HG03571 (cell line): ENCODE results near the gene RSRC1.
"Not testable (repeated sequence)": the region's sequence is repeated elsewhere in the genome, so short reads cannot be mapped to it uniquely, and the experiment has no call there.

Source experiments
- ATAC-seq: cut with Tn5 transposase; IDR thresholded peaks from one replicate; pipeline ENCODE4 v1.9.1; 2021; ENCODE audit not compliant: unreplicated experiment

The RSRC1 gene, protein sequence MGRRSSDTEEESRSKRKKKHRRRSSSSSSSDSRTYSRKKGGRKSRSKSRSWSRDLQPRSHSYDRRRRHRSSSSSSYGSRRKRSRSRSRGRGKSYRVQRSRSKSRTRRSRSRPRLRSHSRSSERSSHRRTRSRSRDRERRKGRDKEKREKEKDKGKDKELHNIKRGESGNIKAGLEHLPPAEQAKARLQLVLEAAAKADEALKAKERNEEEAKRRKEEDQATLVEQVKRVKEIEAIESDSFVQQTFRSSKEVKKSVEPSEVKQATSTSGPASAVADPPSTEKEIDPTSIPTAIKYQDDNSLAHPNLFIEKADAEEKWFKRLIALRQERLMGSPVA

DNA sequence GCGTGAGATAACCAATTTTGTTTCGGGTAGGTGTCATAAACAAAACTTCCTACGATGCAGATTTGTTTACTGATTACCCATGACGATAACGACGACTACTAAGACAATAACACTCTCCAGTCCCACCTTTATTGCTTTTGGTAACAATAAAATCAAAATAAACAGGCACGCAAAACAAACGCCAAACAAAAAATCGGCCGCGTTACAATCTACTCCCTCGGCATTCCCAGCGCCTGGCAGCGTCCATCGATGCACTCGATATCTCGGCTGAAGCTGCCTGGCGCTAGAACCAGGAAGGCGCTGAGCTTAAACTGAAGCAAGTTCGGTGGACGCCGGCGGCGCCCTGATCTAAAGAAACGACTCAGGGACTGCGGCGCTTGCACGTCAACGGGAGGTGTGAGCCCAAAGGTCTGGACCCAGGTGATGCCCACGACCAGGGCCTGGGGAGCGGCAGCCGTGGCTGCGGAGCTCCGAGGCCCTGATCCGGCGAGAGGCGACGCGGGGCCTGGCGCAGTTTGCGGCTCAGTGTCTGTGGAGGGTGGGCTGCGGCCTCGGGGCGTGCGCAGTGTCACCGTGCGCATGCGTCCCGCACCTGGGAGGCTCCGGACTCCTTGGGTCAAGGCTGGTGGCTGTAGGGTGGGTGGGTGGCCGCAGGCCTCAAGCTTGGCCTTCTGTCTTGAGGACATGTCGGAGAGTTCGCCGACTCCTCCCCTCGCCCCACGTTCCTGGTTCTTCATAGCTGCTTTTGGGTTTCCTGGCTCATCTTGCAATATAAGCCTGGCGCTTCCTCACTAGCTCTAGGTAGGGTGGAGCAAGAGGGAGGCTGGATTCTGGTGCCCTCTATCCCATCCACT is at the start of gene RSRC1:
RSRC1 (plus strand) TSS at position 286 of the 854 bp plus-strand sequence. CDS start 12,016 bp downstream, outside the sequence.
- peak; percentile 82 for ATAC-seq

DNA sequence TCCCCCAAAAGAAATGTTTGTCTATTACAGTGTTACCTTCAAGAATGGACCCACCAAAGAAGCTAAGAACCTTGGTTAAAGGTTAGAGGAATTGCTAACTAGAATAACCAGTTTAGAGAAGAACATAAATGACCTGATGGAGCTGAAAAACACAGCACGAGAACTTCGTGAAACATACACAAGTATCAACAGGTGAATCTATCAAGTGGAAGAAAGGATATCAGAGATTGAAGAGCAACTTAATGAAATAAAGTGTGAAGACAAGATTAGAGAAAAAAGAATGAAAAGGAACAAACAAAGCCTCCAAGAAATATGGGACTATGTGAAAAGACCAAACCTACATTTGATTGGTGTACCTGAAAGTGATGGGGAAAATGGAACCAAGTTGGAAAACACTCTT is 44.3 kb upstream of the RSRC1 start:
- ATAC-seq: not testable (repeated sequence)

DNA sequence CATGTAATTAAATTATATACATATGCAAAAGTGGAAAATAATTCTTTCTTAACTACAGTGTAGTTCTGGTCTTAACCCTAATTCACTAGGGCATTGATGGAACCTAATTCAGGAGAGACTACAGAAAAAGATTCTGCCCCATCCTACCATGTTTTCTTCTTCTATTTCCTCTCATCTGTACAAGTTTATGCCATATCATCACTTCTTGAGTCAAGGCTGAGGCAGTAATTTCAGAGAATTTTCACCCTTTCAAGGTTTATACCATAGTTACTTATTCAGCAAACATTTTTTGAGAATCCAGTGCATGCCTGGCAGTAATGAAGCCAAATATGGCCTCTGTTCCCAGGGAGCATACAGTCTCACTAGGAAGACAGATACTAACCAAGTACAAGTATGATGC is 37.1 kb upstream of the RSRC1 start:
- no peak for ATAC-seq

DNA sequence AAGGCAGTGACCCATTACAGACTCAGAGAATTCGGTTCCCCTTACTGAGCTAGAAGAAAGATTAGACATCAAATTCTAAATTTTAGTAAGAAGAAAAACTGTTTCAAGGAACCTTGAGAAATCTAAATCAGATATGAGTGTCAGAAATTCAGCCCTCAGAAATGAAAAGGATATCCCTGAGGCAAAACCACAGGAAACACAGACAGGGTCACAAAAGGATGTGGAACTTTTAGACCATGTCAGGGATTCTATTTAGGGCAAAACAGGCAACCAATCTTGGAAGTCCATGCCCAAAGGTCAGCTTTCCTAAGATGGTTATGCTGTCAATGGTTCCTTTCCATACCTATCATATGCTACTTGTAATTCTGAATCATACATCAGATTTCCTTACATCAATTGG is 35.3 kb upstream of the RSRC1 start:
- ATAC-seq: no peak

DNA sequence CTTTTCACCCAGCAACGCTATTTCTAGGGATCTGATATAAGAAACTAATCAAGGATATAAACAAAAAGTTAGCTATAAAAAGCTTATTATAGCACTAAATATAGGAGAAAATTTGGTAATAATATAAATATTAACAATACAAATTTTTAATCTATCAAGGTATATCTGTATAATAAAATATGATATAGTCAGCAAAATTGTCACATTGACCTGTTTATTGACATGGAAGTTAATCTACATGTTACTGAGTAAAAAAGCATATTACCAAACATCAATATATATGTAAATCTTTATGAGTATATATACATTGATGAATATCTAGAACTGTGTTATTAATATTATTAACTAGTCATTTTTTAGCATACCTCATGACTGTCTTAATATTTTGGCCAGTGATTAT is 30.3 kb upstream of the RSRC1 start:
- ATAC-seq: no peak

DNA sequence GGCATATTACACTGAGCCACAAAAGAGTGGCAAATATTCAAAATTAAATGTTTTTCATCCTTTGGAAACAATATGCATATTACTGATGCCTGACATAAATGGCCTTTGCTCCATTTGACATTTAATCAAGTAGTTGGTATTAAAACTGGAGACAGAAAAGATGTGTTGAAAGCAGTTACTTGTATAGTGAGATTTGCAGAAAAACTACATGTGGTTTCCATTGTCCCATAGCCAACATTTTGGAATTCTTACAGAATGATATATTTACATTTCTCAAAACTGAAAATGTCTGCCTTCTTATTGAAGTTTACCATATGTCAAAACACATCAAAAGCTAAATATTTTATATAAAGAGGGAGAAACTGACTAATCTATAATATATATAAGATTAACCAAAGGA is 25.2 kb upstream of the RSRC1 start:
- no peak for ATAC-seq

DNA sequence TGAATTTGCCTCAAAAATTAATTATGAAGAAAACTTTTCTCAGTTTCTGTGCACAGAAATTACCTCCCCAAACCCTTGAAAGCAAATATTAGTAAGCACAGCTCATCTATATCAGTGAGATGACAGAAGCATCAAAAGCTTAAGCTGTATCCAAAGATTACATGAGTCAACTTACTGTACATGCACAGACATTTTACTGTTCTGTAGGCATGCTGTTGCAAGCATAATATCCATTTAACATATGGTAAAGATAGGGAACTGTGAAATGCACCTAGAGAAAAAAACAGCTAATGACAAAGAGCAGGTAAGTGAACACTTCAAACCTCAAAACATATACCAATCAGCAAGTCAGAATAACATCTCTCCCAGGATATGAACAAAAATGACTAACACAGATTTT is 24.5 kb upstream of the RSRC1 start:
- ATAC-seq: no peak

DNA sequence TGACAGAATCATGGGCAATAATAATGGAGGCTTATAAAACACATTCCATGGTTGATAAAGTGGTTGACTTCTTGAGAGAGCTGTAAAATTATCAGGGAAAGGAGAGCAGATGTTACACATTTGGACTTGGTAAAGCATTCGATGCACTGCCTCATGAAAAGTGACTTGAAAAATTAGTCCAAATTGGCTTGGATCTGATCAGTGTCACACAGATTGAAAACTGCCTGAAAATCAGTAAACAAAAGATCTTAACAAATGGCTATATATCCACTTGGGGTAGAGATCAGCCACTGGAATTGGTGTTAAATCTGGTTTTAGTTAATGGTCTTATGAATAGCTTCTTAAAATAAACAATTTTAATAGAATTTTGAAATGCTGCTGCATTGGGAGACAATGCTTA is 24.0 kb upstream of the RSRC1 start:
- ATAC-seq: no peak

DNA sequence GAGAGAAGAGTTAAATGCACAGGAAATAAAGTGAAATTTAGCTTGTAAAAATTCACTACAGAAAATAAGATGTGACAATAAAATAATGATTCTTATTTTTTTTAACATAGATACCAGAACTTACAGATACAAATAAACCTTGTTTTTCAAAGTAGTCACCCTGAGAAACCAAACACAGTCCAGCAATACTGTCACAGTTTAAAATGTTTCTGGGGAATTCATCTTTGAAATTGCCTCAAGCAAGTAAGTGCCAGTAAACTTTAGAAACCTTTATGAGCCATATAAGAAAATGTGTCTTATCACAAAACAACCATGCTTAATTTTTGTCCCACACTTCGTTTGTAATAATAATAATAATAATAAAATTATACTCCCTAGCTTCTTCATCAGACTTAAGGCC is 23.5 kb upstream of the RSRC1 start:
- ATAC-seq: no peak

DNA sequence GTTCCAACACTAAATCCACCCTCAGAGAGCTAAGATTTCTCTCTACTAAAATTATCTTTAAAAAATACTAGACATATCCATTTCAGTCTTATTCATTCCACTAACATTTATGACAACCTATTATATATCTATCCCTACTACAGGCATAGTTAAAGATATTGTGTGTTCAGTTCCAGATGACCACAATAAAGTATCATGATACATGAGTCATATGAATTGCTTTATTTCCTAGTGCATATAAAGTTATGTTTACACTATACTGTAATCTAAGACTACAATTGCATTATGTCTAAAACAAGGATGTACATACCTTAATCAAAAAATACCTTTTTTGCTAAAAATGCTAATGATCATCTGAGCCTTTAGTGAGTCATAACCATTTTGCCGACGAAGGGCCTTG is 23.1 kb upstream of the RSRC1 start:
- ATAC-seq: no peak

DNA sequence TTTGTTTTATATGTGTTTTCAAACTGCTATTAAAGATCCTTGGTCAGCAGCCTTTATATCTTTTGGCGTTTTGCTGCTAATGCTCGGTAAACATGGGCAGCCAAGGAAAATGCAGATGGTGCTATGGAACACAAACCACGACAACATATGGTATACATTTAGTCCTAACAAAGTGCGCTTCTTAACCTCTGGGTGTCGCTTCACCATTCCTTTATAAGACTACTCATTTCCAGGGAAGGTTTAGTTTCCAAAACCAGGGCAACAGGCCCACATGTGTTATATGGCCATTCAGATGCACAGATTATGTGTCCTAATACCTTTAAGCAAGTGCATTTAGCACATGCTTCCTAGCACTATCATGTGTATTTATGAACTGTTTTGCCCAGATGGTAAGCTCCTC is 18.4 kb upstream of the RSRC1 start:
- no peak for ATAC-seq

DNA sequence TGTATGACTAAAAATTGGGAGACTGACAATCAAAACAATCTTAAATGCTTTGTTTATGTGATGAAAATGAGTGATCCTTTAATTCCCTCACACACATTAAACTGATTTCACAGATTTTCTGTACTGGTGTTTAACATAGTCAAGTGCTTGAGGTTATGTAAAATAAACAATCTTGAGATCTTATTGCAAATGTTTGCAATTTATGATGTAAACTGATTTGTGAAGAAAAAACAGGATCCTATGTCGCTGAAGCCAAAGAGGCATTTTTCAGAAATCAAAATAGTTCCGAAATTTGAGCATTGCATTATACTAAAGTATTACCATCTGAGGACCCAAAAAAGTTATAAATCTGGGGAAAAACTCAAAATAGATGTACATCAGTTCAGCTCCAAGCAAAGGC is 16.4 kb upstream of the RSRC1 start:
- no peak for ATAC-seq

DNA sequence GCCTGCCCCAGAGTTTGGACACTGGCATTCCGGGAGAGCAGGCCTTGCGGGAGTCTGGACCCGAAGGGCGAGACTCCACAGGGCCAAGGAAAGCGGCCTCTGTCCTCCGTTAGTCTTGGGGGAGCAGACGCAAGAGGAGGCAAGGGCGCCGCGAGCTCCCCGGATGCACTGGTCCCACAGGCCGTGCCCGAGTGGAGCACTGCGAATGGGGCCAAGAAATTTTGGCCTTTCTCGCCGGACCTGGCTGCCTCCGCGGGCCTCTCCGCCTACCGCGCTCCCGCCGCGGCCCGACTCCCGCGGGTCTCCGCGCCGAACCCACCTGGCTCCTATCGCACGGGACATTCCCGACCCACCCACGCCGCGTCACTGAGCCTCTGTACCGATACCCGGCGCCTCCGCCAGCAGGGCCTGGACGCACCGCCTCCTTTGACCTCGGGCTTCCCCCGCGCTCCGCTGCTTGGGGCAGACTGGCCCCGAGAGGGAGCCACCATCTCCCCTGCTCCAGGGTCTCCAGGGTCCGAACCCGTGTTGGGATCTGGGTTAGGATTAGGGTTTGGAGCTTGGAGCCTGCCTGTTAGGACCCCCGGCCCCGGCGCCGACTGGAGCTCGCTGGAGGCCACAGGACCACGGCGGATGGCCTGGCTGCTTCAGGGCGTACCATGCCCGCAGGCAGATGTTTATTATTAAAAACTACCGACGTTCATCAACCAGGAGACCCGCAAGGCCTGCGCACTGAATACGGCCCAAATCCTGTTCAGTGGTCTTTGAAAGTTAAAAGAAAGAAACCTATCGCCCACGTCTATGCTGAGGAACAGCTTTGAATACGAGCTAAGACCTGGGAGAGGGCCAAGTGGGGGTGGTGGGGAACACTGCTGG is 15.4 kb upstream of the RSRC1 start:
- ATAC-seq: peak; percentile 46

DNA sequence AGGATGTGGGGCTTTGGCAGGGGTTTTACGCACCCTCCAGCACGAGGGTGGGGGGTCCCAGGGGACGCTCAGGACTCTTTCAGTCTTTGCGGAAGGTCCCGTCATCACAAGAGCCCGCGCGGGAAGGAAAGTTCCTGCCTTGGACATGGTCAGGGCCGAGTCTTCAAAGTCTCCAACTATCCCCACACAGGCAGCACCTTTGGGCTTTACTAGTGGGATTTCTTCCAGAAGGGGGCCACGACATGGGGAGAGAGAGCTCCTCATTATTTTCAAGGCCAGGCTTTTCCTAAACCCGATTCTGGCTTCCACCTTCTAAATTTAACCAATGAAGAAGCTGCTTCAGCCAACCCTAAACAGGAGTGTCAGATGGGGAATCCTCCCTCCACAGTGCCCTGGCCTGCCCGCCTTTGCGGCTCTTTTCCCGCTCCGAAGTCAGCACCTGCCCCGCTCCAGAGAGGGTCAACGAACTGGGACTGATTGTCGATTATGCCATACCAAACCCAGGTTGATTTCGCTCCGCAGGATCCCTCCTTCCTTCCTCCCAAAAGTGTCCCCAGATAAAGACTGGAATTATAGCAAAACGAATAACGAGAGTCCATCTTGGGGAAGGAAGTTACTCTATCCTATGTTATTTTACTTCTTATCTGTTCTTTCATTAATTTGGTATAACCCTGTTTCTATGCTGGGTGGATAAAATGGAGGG is 14.6 kb upstream of the RSRC1 start:
- peak; percentile 27 for ATAC-seq

DNA sequence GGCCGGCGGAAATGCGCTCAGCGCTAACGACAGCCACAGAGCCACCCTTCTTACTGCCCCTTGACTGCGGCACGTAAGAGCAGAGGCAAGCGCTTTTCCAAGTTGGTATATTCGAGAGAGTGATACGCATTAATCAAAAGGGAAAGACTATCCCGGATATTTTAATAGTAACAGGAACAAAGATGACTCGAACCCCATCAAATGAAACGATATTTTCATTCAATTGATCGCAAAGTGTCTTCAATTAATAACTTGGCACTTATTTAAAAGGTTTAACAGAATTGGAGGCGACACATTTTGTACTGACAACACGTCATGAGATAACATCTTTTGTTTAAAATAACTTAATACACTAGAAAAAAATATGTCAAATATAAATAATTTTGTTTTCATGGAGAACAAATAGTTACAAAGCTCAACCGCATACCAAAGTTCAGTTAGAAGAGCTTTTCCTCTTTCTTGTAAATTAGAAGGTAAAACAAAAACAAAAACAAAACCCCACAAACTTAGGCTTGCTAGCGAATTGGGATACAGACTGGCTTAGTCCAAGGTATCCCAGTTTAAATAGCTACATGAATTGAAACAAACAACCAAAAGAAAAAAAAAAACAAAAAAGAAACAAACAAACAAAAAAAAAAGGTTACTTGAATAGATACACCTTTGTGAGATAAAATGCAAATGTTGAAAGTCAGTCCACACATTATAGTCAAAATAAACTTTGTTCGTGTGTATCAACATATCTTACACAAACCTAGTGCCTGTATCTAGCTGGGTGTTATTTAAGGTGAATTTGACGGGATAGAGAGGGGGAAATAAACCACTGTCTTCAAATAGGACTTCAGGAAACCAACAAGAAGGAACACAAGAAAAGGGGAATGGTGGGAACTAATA is 13.8 kb upstream of the RSRC1 start:
- no peak for ATAC-seq

DNA sequence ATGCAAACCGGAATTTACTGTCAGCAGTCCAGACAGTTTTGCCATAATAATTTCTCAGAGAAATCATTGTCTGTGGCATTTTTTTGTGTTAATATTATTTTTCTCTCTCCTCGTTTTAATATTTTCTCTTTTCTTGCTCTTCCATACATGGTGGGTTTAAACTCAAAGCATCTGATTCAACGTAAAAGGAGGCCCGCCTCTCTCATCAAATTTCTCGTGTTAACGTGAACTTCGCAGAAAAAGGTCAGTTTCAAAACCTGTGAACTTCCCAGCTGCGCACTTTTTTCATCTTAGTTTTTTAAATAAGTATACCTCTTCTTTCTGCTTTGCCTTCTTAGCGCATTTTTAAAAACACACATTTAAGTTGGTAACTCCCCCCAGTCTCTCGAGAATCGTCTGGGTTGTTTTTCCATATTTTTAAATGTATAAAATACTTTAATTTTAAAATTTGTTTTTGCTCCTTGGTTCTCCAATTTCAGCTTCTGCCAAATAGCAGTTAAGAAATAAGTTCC is 12.8 kb upstream of the RSRC1 start:
- ATAC-seq: no peak

DNA sequence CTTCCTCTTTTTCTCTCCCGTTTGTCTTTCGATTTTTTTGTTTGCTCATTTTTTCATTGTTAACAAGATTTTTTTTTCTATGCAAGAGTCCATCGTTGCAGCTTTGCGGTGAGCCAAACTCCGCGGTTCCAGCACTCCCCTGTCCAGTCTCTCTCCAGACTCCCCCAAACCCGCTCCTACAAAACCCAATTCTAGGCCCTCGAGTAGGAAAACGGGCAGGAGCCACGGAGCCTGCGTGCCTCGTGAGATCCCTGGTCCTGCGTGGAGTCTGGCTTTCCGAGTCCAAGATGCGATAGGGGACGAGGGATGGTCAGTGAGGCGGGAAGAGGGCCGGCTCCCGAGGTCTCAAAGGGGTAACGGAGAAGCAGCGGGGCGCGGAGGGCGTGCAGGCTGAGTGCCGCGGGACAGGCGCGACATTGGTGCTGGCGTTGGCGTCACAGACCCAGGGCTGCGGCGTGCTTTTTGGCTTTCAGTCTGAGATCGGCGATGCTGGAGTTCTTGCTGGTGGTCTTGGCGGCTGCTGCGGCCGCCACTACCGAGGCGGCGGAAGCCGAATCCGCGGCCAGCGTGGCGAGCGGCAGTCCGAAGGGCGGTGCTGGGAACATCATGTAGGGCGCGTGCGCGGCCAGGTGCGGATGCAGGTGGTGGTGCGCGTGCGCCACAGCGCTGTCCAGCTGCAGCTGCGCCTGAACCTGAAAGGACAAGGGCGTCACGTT is 12.1 kb upstream of the RSRC1 start:
- ATAC-seq: peak; percentile 84

DNA sequence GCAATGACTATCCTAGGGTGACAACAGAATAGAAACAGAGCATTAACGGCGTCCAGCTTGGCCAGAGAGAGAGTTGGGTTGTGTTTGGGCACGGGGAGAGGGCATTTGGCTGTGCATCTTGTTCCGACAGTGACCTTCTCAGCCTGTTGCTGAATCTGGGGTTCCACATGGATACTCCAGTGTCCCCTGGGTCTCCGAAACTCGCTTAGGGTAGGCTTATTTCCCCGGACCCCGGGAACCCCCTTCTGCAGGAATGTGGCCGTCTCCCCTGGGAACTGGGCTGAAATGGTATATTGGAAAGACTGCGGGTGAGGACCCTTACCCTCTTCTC is 11.6 kb upstream of the RSRC1 start:
- ATAC-seq: no peak

DNA sequence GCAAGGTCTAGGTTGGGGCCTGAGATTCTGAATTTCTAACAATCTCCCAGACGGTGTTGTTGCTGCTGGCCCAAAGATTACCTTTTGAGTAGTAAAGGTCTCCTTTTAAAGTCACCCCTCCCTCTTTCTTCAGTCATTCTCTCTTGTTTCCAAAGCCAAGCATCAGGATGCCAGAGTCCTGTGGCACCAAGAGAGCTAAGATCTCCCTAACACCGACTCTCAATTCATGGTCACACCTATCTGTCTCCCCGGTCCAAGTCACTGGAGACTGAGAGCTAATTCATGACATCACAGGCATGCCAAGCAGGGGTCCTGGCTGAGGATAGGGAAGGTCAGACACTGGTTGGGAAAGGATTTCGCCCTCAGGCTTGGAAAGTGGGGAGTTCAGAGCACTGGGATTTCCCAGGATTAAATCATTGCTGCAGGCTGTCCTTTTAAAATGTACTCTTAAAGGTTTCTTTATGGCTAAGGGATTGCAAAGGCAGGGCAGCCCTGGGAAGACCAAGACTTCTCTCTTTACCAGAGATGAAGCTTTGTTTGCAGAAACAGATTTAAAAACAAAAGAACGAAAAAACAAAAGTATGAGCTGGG is 11.0 kb upstream of the RSRC1 start:
- no peak for ATAC-seq
